Endothelial cell of umbilical vein (primary cell): ENCODE results near the gene FTH1.
"Not testable (repeated sequence)": the region's sequence is repeated elsewhere in the genome, so short reads cannot be mapped to it uniquely, and the experiment has no call there.

Source experiments
- CTCF ChIP-seq, 2 donors: IDR thresholded peaks; 1 replicate in 1 of 2; 2 replicates in 1 of 2; pipeline ENCODE4 v1.5.1; 2011; ENCODE audit warnings: low read length in 2 of 2, mild to moderate bottlenecking in 2 of 2, moderate library complexity in 2 of 2, control low read depth in 1 of 2, inconsistent platforms in 1 of 2, low read depth in 1 of 2; ENCODE audit not compliant: insufficient read depth in 1 of 2; ENCODE audit errors: extremely low read depth in 1 of 2
- EZH2 ChIP-seq: IDR thresholded peaks from 2 replicates; pipeline ENCODE4 v1.6.1; 2012; ENCODE audit warnings: borderline replicate concordance, low read depth, mild to moderate bottlenecking, moderate library complexity, low read length, inconsistent platforms; ENCODE audit not compliant: severe bottlenecking
- GATA2 ChIP-seq: IDR thresholded peaks from 2 replicates; pipeline ENCODE4 v1.7.0; 2011; ENCODE audit warnings: low read depth, mild to moderate bottlenecking, moderate library complexity, mixed read lengths, low read length; ENCODE audit not compliant: insufficient read length, insufficient read depth
- JUN ChIP-seq: IDR thresholded peaks from 2 replicates; pipeline ENCODE4 v1.6.1; 2011; ENCODE audit warnings: borderline replicate concordance, low read depth; ENCODE audit not compliant: insufficient read length, insufficient read depth
- MYC ChIP-seq: IDR thresholded peaks from one replicate; pipeline ENCODE4 v1.6.1; 2011; ENCODE audit warnings: mild to moderate bottlenecking, low read depth, low read length
- POLR2A ChIP-seq: IDR thresholded peaks from 2 replicates; pipeline ENCODE4 v1.6.1; 2012; ENCODE audit warnings: low read depth, mild to moderate bottlenecking, control low read depth, low read length
- POLR2AphosphoS5 ChIP-seq: IDR thresholded peaks from 2 replicates; pipeline ENCODE4 v1.6.1; 2012; ENCODE audit warnings: low read depth, mild to moderate bottlenecking, control low read depth, low read length, moderate library complexity; ENCODE audit not compliant: insufficient read depth
- TF ChIP-seq, protein P1 (sequence below): IDR thresholded peaks from 2 replicates; pipeline ENCODE4 v1.6.1; 2011; ENCODE audit not compliant: insufficient read depth, insufficient read length

GRCh38 chr11:61953632-61954031, 13.8 kb downstream of the FTH1 start:
- TF ChIP-seq POLR2A; CTCF (IDR thresholded peaks at IDR 0.05; ENCODE audit: extremely low read depth in 1 of 2, insufficient read depth in 1 of 2, low read depth in 1 of 2, low read length in 2 of 2); GATA2; EZH2; MYC; POLR2AphosphoS5; JUN: not testable (repeated sequence)
- TF ChIP-seq, protein P1, sequence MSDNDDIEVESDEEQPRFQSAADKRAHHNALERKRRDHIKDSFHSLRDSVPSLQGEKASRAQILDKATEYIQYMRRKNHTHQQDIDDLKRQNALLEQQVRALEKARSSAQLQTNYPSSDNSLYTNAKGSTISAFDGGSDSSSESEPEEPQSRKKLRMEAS = not testable (repeated sequence)
